GM11168 (cell line): Measurements from ENCODE around the gene LRTM2.

Experiments
- in situ Hi-C: fragments of 300-500 bp; cut with MboI; formaldehyde crosslinking; loops from one replicate; pipeline ENCODE4 v1.12.0; 2022; ENCODE audit warnings: low sequenced_read_pairs; ENCODE audit not compliant: unreplicated experiment

LRTM2 gene

DNA sequence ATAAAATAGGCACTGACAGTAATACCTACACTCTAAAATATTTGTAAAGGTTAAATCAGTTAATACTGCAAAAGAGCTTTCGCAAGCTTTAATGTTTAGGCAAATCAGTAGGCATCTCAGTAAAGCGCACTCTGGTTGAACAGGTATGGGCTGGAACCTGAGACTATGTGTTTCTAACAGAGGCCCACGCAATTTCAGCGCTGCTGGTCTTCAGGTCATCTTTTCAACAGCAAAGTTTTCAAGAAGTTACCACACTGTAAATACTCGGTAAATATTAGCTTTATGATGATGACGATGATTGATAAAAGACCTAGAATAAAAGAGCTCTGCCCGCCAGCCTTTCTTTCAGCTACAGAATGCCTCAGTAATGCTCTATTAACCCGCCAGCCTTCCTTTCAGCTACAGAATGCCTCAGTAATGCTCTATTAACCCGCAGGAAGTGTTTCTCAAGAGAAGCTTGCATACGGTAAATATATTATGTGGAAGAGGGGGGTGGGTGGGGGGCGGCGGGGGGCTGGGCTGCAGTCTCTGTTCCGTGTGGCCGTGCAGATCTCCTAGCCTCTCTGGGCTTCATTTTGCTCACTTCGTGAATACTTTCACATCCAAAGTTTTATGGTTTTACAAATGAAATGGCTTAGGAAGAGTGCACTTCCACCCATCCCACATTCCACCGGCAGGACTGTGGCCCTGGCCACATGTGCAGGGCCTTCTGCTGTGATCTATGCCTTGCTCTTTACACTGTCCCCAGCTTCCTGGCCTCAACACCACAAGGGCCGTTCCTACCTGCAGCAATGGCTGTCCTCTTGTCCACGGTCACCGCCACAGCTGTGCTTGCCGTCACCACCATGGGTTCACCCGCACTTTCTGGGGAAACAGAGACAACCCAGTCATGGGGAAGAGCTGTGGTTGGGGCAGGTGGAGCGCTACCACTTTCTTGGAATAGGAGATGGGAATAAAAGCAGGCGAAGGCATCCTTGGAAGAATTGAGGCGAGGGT lies 19.9 kb downstream of the LRTM2 start:
- in situ Hi-C loops: no loop called here

DNA sequence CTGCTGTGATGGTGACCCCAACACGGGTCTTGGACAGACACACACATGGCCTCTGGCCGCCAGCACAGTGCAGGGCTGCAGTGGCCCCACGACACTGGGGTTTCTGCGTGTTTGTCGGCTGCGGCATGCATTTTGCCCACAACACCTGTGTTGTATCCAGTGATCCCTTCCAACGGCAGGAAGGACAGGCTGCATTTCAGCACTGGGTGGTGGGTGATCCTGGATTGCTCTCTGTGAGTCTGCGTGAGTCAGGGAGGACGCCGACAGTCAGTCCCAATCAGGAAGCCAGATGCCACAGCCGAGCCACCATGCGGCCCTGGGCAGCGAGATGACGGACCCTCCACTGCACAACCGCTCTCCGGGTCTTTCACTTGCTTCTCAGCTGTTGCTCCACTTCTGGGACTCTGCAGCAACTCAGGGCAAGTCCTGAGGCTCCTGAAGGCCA lies 20.6 kb downstream of the LRTM2 start:
- in situ Hi-C loops: no loop called here

DNA sequence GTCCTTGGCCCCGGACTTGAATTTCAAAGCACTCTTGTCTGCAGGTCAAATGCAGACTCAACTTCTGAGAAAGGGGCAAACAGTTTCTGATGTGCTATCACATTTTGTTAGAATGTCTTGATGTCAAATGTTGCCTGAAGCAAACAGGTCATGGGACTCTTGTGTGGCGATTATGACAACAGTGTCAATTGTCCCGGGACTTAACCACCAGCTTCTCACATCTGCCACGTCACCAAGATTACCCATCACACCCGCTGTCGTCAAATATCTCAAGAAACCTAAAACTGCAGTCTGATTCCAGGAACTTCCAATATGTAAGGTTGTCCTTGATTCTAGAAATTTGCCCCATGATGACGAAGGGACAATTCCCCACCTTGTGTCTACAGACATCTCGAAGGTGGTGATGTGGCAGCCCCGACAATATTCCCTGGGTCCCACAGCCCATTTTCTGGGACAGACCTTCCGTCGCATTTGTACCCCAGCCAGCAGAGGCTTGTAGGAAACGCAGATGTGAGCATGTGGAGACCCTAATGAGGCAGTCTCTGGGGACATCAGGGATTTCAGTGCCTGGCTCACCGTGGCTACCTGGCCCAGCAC lies 21.3 kb downstream of the LRTM2 start:
- in situ Hi-C loops: no loop called here

DNA sequence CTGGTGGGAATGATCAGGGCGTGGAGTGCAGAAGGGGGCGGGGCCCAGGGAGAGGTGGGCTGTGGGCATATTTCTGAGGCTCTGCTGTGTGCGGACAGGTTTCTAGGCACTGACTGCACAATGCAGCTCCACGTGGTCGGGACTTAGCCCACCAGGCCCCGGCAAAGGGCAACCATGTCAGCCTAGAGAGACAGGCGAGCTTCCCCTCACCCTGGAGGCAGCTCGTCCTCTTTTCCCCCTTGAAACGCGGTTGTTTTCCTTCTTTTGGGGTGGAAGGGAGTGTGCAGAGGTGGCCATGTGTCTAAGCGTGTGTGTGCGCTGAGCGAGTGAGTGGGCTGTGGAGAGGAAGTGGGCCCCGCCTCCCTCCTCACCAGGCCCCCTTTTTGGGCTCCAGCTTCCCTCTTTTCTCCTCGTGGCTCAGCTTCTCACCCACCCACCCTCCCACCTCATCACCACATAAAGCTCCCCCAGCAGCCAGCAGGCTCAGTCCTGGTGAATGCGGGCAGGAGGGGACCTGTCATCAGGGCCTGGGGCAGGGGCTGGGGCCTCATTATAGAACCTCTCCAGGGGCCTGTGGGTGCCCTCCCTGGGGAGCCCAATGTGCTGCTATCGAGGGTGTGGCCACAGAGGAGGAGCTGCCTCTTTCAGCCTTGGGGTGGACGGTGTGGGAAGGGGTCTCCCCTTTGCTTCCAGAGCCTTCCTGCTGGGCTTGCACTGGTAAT lies 22.0 kb downstream of the LRTM2 start:
- in situ Hi-C loops: no loop called here

DNA sequence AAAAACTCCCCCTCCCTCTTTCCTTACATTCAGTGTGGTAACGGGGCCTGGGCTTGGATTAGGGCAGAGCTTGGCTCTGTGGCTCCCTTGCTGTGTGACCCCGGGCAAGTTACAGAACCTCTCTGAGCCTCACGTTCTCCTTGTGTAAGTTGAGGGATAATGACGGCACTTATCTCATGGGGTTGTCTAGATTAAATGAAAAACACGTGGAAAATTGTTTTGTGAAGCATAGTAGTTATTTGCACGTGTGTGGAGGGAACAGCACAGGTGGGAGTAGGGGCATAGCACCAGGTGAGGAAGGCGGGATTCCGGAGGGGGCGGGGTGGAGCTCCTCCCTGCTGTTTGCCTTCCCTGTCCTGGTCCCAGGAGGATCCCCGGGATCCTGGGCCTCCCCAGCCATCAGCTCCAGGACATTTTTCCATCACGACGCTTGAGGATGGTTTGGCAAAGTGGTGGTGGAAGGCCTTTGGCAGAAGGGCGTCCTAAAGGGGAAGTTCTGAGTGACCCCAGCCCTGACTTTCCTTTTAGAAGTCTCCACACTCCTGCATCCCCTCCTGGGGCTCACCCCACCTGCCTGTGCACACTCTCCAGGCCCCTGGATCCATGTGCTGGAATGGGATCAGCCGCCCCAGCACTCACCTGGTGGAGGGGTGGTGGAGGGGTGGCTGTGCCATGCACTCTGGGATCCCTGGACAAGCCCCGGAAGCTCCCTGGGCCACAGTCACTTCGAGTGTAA lies 22.7 kb downstream of the LRTM2 start:
- in situ Hi-C loops: no loop called here

DNA sequence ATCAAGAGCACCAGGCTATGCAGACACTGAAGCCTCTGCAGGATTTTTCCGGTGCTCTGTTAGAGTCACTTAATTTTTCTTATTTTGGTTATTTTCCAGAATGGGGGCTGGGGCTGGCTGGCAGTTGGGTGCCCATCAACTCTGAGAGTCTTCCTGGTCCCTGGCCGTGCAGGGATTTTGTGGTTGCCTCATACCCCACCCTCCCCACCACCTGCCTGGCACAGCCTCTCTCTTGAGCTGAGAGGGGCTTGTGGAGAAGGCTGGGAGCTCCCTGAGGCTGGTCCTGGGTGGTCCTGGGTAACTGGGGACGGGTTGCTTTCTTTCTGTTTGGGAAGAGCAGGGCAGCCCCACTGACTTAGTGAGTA lies 23.3 kb downstream of the LRTM2 start:
- in situ Hi-C loops: no loop called here

DNA sequence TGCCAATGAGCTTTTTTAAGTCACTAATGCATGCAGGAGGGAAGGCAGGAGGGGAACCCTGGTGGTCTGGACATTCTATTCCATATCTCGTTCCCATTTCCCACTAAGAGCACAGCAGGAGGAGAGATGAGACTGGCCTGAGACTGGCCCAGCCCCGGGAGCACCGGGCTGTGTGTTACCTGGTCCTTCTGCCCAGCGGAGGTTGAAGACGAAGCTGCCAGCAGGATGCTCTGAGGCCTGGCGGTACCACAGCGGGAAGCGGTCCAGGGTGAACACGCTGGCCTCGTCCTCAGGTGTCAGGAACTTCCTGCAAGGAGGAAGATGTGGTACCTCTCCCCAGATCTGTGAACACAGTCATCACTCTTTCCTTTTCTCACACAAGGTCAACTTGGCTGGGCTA lies 23.9 kb downstream of the LRTM2 start:
- in situ Hi-C loops: no loop called here

DNA sequence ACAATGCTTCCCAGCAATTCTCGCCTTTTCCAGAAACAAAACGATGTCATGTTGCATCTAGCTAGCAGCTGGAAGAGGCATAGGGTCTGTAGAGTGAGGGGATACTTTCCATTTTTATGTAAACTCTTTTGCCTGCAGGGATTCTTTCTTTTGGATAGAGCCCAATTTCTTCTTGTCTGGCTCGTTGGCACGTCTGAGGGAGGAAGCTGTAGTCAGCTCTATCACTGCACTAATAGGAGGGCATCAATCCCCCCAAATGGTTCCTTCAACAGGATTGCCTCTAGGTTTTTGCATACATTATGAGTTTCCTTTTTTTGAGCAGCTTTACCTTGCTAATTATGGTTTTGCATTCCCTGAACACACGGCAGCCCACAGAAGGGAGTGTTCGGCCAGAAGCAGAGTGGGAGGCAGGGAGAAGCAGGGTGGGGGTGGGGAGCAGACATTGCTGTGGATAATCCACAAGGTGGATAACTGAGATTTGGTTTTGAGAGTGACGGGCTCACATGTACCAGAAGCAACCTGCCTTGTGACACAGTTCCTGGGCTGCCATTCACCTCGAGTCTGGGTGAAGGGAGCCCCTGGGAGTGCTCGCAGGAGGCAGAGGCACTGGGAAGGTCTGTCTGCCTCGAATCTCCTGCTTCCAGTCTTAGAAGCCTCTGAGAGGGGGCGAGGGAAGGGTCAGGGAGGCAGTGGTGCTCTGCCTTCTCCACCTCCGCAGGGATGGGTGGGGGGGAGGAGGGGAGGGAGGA lies 24.5 kb downstream of the LRTM2 start:
- in situ Hi-C loops: no loop called here

DNA sequence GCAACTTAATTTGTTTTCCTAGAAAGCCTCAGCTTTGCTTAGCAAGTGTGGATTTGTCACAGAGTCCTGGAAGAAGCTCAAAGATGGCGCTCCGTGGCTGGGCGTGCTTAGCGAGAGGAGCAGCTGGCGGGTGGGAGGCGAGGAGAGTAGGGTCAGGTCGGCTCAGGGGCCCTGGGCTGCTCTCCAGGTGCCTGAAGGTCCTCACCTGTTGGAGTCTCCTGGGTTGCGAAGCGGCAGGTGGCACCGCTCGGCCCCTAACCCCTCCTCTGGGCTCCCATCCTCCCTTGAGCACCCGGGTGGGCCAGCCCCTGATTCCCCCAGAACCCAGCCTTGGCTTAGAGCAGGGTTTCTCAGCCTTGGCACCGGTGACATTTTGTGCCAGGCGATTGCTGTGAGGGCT lies 25.1 kb downstream of the LRTM2 start:
- in situ Hi-C loops: no loop called here

DNA sequence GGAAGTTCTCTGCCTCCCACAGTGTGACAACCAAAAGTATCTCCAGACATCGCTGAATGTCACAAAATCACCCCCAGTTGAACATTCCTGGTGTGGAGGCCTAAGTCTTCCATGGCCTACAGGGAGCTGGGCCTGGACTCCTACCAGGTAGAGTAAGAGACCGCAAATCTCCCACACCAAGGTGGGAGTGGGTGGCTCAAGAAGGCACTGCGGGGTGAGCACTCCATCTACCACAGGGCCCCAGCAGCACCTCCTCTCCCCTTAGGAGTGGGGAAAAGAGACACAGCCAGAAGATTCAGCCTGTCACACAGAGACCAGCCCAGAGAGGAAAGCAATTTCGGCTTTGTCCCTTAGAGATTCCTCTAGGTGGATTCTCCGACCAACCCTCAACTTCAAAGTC lies 25.5 kb downstream of the LRTM2 start:
- in situ Hi-C loops: no loop called here

DNA sequence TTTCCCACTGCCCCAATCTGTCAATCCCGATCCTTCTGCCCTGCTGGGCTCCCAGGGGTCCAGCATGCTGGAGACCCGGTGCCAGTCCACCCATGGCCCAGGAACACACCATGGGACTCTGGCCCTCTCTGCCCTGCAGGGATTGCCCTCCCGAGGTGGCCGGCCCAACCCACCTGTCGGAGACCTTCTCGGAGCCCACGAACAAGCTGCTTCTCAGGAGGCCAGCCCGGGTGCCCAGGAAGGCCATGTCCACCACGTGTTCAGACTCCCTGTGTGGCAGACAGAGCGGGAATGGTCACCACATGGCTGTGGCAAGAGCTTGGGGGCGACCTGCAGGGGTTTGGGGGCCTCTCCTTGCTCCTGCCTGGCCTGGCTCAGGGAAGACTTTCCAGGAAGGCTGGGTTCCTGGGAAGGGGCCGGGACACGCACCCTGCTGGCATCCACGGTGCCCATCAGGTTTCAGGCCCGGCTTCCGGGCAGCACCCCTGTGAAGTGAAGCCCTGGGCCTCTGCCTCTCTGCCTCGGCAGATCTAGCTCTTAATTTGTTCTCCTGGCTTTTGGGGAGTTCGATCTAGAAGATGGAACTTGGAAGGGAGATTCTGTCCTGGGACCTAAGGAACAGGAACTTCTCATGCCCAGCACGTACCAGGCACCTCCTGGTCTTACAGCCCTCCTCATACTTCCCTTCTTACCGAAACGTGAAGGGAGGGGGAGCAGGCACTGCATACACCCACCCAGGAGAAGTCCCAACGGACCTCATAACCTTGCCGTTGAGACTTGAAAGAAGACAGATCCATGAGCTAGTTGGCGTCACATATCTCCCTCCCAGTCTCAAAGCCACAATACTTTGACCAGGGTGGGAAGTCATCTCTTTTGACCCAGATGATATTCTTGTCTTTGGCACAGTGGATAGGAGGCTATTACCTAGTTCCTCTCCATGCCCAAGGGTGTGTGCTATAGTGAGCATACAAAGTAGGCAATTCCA lies 26.3 kb downstream of the LRTM2 start:
- in situ Hi-C loops: no loop called here

DNA sequence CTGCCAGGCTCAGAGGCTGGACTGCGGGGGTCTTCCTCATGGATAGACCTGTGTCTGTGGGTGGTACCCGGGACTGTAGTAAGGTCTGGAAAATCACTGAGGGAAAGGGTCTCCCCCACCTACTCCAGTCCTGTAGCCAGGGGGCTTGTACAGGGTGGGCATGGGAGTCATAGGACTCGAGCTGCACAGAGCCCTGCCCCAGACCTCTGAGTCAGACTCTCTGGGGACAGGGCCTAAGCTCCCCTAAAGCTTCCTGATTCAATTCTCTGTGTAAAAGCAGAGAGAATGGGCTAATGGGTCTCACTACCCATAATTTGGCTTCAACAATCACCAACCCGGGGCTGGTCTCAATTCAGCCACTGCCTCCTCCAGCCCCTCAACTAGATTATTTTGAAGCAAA lies 27.0 kb downstream of the LRTM2 start:
- in situ Hi-C loops: no loop called here

DNA sequence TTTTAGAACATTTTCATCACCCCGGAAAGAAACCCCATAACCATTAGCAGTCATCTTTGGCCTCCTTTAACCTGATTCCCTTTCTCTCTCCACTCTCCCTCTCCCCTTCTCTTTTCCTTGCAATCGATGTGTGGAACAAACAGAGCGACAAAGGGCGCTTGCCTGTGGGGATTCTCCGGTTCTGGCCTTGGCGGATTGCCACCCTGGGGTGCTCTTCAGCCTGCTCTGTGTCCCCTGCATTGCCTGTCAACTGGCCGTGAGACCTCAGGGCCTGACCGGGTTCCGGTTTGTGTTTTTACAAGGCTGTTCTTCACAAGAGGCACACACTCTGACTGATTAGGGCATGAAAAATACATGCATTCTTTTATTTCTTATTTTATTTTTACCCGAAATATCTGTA lies 27.8 kb downstream of the LRTM2 start:
- in situ Hi-C loops: no loop called here

DNA sequence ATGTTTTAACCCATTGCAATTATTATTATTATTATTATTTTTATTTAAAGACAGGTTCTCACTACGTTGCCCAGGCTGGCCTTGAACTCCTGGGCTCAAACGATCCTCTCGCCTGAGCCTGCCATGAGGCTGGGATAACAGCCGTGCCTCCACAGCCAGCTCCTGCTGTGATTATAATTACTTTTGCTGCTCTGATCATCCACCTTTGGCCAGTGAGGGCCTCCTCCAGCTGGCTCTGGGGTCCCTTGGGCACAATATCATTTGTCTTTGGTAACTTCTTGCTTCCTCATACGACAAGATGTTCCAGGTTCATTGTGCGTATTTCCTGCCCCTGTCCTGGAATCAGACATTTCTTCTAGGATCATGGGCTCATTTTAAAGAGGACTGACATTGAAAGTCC lies 28.4 kb downstream of the LRTM2 start:
- in situ Hi-C loops: no loop called here

DNA sequence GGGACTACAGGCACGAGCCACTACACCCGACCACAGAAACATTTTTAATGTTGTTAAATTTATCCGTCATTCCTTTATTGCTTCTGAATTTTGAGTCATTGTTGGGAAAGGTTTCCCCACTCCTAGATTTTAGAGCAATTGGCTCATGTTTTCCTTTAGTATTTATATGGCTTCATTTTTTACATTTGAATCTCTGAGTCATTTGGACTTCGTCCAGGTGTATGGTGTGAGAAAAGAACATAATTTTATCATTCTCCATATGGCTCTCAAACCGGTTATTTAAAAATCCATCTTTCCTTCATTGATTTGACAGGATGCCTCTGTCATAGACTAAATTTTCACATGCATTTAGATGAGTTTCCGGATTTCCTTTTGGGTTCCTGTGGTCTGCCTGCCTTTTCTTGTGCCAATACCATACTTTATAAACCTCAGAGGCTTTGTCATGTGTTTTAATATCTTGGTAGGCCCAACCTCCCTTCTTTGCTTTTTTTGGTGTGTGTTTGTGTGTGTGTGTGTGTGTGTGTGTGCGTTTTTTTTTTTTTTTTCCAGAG lies 30.9 kb downstream of the LRTM2 start:
- in situ Hi-C loops: no loop called here

DNA sequence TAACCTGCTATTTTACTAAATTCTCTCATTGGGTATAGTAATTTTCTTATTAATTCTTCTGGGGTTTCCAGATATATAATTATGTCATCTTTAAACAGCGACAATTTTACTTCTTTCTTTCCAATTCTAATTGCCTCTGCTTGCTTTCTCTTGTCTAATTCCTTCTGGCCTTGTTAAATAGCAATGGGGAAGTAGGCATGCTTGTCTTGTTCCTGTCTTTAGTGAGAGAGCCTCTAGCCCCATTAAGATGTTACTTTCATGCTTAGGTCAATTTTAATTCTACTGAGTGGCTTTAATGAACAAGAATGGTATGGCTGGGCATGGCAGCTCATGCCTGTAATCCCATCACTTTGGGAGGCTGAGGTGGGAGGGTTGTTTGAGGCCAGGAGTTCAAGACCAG lies 31.7 kb downstream of the LRTM2 start:
- in situ Hi-C loops: no loop called here

DNA sequence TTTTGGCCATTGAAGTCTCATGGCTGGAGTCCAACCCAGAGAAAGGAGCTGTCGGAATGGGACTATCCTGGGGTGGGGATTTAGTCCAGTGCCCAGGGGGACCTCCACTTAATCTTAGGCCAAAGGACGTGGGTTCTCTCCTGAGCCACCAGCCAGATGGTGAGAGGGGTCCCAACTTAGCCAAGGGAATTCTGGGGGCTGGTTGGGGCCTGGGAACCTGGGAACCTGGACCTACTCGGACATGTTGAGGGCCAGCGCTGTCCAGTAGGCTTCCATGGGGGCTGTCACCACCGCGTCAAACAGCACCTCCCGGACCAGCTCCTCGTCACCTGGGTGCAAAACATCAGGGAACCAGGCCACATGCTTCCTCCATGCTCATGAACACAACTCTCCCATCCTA lies 33.4 kb downstream of the LRTM2 start:
- in situ Hi-C loops: no loop called here

DNA sequence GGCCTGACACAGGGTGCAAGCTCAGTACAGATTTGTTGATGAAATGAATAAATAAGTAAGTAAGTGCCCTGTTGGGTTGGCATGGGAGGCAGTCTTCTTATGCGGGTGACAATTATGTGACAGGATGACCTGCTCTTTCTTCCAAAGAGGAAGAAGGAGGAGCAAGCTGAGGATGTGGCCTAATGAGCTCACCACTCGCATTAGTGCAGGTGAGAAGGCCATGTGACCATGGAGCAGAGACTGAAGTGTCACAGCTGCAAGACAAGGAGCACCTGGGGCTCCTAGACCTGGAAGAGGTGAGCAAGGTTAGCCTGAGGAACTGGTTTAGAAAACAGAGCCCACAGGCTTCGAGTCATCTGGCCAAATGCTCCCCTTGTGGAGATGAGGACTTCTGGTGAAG lies 34.9 kb downstream of the LRTM2 start:
- in situ Hi-C loops: no loop called here
